ENCODE data around the gene IRF4.

GRCh38 chr6:350371-350770 lies 41.2 kb upstream of the IRF4 start:
- no peak for TF ChIP-seq CREB1 (CRISPR knock-in tag; IDR thresholded peaks at IDR 0.05; ENCODE audit: low read depth)
- no peak for TF ChIP-seq CTCF (conservative IDR thresholded peaks at IDR 0.05; ENCODE audit: low read depth in 2 of 2)
- no peak for TF ChIP-seq REST (IDR thresholded peaks at IDR 0.05; ENCODE audit: unreplicated experiment)
- TF ChIP-seq POLR2AphosphoS5 (IDR thresholded peaks at IDR 0.05; ENCODE audit: low read depth), result no peak

All from GM23338 (cell line).